Fibroblast of villous mesenchyme (primary cell): ENCODE measurements around the gene BCL7A. TPM values are rescaled to one million over a fixed set of nuclear protein-coding genes. Genes with fewer than 3 reads are reported as not detected.

Experiments
- DNase-seq: peaks from one replicate; pipeline ENCODE4 v3.0.0-alpha.2; 2010; ENCODE audit warnings: low read depth
- H3K4me3 ChIP-seq: 2 replicates; pipeline ENCODE4 v1.5.1; 2011; ENCODE audit warnings: low read depth, mild to moderate bottlenecking, low read length
- total RNA-seq: library from RNA; depleted of rRNA; stranded (reverse); fragments of >200 nt; gene quantifications from 2 replicates; pipeline ENCODE4 v1.2.3, GENCODE V29; 2012
- TF ChIP-seq, protein P1 (sequence below): IDR thresholded peaks from 2 replicates; pipeline ENCODE4 v1.5.1; 2012; ENCODE audit warnings: low read depth, mild to moderate bottlenecking, low read length; ENCODE audit not compliant: insufficient read depth

The BCL7A gene
- total RNA-seq, 1 donor = 3.9 TPM

- TF ChIP-seq, protein P1, sequence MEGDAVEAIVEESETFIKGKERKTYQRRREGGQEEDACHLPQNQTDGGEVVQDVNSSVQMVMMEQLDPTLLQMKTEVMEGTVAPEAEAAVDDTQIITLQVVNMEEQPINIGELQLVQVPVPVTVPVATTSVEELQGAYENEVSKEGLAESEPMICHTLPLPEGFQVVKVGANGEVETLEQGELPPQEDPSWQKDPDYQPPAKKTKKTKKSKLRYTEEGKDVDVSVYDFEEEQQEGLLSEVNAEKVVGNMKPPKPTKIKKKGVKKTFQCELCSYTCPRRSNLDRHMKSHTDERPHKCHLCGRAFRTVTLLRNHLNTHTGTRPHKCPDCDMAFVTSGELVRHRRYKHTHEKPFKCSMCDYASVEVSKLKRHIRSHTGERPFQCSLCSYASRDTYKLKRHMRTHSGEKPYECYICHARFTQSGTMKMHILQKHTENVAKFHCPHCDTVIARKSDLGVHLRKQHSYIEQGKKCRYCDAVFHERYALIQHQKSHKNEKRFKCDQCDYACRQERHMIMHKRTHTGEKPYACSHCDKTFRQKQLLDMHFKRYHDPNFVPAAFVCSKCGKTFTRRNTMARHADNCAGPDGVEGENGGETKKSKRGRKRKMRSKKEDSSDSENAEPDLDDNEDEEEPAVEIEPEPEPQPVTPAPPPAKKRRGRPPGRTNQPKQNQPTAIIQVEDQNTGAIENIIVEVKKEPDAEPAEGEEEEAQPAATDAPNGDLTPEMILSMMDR = no peak
- H3K4me3 ChIP-seq = peak overlapping the region; percentile 87
- peak; percentile 41 for DNase-seq
These were observed 57.9 kb downstream of the BCL7A start for GRCh38 chr12:122079532-122080081.

GRCh38 chr12:122080149-122081082, 58.7 kb downstream of the BCL7A start:
- DNase-seq = peak; percentile 92
- H3K4me3 ChIP-seq = peak overlapping the region; percentile 87
- TF ChIP-seq, protein P1 = no peak

DNA sequence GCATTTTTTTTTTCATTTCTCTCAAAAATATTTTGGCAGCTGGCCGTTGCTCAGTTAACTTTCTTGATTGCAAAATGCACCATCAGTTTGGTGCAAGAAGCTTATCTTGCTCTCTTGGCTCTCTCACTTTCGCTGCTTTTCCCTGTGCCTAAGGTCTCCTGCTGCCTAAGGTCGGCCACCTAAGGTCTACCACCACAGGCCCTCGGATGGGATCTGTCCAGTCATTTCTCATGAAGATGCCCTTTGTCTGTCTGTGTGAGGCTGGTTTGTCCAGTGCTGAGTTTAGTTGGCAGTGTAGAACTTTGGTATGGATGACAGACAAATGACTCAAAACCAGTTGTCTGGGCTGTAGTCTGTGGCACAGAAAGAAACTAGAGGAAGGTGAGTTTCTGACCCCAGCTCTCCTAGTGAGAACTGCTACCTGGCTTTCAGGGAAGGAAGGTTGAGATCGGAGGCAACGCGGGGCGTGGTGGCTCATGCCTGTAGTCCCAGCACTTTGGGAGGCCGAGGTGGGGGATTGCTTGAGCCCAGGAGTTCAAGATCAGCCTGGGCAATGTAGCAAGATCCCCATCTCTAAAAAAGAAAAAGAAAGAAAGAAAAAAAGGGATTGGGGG, 59.5 kb downstream of the BCL7A start:
- H3K4me3 ChIP-seq = peak overlapping the region; percentile 87
- TF ChIP-seq, protein P1 = no peak
- DNase-seq = no peak

- peak overlapping the region; percentile 87 for H3K4me3 ChIP-seq
- peak; percentile 96 for DNase-seq
- TF ChIP-seq, protein P1 = no peak
These were observed 60.1 kb downstream of the BCL7A start for GRCh38 chr12:122081697-122082221.

- peak overlapping the region; percentile 46 for H3K4me3 ChIP-seq
- TF ChIP-seq, protein P1 = no peak
- peak; percentile 76 for DNase-seq
These were observed 61.1 kb downstream of the BCL7A start for GRCh38 chr12:122082621-122083356.

DNA sequence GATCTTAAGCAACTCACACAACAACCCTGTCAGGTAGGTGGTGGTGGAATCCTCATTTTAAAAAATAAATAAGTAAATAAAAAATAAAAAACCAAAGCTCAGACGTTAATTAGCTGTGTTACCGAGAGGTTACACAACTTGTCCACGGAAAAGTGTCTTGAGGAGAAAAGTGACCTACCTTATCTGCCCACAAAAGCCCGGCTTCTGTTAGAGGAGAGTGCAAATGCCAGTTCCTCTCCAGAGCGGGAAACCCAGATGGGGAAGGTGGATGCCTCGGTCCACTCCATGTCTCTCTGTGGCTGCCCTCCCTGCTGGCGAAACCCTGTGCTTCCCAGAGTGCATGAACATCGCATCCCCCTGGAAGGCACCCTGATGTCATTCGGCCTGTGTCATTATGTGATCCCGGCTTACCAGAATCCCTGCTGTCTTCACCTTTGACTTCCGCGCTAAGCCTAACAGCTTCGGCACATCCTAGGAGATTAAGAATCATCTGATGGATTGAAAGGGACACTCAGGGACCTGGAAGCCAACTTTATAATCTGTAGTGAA, 63.2 kb downstream of the BCL7A start:
- DNase-seq = no peak
- TF ChIP-seq, protein P1 = no peak
- no peak overlapping the region for H3K4me3 ChIP-seq
